Hematopoietic multipotent progenitor cell treated with erythropoietin and hydrocortisone succinate and interleukin-3 and kit ligand, for 6 days (in vitro differentiated cells): ENCODE measurements around the gene PPP1R10.

ENCODE experiments used
- DNase-seq: peaks from one replicate; pipeline ENCODE4 v3.0.0-alpha.2; 2015

The PPP1R10 gene

DNA sequence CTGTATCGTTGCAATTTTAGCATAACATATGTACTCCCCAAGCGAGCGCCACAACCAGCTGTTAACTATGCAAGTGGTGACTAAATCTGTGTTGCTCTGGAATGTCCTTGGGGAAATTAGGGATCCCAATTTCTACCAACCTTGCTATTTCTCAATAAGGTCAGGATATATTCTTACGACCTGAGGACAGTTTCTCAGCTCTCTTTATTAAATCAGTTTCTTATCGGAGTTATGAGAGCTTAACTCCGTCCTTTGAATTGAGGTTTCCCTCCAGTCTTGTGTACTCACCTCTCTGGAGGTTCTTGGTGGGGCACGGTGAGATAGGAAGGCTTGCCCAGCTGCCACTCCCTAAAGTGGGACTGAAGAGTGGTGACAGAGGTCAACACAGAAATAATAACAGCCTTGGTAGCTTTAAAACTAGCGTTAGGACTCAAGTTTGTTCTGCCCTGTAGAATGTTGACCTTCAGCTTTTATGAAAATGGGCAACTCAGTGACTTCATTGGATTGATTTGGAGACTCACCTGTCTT lies 1.3 kb upstream of the PPP1R10 start:
- peak; percentile 68 for DNase-seq

DNA sequence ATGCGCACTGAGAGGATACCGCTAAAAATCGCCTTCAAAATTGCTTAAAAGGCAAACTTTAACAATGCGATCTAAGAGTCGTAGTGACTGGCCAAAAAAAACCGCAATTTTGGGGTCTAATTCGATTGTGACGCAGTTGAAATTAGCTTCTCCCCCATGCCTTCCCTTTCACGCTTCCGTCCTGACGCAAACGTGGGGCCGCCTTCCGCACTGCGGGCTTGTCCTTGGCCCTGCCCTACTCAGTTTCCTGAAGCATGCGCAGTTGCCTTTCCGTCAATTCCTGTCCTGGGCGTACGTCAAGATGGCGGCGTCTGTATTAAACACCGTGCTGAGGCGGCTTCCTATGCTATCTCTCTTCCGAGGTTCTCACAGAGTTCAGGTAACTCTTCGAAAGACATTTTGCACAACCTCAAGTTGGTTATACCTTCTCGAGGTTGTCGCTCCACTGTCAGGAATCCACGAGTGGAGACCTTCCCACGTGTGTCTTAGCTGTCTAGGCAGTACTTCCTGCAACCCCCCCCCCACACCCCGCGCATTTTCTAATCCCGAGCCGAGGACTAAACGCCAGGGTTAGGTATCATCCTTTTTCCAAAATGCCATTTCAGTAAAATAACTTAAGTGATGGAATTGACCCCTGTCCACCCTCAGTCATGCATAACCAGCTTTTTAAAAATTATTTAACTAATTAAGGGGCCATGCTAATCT lies 674 bp upstream of the PPP1R10 start, which contains the start of gene MRPS18B:
Gene MRPS18B, plus strand, starts transcription at position 276 of the 705 bp plus-strand sequence. Its CDS starts 26 bp downstream, at position 302.
- DNase-seq, result peak; percentile 99

DNA sequence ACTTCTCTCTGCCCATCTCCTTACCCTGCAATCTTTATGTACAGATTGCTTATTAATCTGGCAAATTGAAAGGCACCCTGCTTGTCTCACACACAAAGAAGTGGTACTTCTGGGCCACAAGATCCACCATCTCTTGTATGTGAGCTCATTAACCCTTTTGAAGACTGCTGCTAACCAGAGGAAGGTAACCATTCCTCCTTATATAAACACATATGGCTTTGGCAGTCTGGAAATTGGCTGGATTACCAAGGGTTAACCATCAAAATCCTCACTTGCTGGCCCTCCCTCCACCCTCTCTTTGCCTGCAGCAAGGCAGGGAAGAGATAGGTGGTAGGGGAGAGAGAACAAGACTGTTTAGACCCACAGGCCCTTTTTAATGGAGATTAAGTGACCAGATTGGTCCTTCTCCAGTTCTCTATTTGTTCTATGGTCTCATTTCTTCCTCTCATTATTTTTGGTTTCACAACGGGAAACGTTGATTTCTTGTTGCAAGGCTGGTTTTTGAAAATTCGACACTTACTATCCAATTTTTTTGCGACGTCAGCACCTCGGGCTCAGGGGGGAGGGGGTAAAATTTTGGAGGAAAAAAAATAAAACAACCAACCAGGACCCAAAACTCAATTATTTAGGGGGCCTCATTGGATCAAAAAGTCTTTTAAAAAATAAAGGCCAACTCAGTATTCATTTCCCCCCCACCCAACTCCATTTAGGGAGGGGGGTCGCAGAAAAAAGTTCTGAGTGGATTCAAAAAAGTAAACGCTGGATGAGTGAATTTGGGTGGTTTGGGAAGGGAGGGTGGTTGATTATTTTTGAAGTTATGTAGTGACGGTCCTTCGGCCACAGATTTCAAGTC lies 859 bp downstream of the PPP1R10 start:
- DNase-seq, result peak; percentile 63

DNA sequence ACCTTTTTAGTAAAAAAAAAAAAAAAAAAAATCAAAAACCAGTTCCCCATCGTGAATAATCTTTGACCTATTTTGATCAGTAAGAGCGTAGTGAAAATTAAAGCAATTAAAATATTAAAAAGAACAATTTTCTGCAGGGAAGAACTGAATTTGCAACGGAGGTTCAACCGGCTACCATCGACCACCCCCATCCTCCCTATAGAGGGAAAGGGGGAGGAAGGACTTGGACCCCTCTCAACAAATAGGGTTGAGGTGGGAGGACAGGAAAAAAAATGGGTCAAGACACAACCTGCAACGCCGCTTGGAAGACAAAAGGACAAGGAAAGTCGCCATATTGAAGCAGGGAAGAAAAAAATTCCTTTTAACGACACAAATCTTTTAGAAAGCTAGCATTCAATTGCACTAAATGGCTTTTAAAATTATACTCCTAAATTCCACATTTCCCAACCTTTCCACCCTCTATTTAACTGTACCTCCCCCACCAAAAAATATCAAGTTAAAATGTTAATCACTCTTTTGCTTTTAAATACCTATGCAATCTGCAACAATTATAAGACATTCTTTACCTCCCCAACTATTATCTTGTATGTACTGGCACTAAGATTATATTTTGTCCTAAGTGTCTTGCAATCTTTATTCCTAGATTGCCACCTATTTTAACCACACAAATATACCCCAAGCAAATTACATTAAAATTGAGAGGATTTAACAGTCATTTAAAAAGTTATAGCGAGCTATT lies 1.7 kb downstream of the PPP1R10 start:
- DNase-seq, result peak; percentile 92

DNA sequence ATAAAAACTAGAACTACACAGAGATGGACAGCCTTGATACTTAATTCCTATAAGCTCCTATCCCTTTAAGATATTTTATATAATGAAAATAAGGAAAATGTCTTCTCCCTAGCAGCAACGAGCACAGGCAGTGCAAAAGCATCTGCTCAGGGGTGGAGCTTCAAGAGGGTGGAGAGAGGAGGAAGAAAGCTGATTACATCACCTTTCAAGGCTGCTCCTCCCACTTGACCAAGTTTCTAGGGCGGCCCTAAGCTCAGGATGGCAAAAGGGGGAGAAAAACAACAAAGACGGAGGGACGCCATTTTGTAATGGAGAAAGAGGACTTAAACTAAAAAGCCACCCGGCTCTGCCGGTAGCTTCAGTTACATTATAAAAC lies 2.2 kb downstream of the PPP1R10 start:
- peak; percentile 99 for DNase-seq

DNA sequence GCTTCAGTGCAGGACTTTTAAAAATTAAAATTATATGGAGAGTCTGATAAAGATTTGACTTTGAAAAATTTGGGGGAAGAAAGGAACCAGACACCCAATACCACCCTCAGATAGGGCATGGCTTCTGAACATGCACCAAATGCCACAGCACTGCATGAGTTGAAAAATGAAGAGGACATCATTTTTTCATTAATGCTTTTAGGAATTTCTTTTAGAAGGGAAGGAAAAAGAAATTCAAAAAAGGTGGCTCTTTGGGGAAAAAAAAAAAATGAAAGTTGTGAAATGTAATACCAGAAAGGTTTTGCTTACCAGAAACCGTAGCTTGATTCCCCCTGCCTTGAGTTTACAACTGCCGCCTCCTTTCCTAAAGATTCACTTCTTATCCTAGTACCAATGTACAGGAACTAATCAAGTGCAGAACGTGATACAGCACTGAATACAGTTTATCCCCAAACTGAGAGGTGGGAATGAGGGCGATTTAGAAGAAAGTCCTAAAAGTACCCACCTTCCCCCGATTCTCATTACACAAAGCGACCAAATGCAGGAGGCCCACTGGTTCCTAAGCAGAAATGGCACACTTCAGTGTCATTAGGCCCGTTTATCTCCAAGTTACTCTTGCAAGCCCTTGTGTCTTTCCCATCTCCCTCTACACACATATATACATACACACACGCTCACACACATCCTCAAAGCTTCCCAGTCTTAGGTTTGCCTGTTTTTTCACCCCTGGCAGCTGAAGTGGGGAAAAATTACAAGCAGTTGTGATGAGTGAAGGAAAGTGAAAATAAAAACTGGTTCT lies 2.8 kb downstream of the PPP1R10 start:
- DNase-seq, result peak; percentile 36

DNA sequence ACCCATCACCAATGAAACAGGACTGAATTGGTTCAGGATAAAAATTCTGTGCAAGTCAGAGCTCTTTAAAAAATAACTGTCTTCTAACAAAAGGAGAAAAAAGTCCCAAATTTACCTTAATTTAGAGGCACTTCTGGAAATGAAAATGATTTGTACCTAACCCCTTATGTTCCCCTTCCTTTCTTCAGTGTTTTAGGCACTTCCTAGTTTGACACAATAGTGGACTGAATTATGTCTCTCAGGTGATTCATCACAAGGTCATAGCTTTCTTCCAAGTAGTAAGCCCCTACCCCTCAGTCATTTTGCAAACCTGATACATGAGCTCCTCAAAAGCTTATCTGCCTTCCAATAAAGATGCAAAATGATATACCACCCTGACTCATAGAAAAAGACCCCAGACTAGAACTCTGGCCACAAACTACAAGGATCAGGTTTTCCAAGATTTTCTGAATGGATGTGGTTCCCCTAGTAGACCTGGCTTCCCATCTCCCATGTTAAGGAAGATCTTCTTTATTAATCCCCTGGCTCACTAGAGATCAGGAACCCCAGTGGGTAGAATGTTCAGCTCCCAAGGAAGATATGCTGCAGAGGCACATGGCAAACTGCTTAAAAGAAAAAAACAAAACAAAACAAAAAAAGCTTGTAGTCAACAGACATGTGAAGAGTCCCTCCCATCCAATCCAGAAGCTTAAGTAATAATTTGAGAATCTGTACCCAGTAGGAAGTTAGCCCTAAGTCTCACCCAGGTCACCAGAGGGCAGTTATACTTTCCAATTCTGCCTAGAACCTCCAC lies 3.6 kb downstream of the PPP1R10 start:
- peak; percentile 38 for DNase-seq

DNA sequence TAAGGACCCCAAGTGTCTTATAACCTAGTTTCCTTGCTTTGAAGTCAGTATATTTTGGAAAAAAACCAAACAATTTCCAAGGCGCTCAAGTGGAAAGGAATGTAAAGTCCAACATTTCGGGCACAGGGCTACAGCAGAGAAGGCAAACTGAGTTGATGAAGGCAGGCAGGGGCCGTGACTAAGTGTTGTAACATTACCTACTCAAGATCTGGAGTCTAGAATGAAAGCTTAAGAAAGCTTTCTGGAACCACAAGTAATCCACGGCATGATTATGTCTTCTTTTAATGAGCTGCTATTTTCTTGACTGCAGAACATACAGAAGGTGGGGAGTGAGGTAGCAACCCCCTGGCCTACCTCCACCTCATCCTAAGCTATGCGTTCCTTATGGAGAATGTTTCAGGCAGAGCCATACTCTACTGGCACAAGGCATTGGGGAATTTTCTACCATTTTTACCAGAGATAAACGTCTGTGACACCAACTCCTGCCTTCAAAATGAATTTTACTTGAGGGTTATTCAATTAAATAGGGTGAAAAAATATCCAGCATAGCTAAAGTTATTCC lies 4.3 kb downstream of the PPP1R10 start:
- peak; percentile 23 for DNase-seq

DNA sequence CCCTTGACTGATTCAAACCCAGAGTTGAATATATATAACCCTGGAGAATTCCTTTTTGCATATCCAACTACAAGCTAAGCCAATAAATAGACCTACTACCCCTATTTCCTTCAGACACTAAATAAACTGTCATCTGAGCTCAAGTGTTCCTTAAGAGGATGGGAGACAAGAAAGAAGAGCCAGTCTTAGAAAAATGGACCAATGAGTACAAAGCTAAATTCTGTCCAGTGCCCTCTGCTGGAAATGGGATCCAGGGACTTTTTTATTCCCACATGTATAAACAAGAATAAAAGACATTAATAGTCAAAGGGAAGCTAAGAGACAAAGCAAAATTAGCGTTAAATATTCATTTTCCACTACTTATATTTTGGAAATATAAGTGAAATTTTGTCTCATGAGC lies 4.8 kb downstream of the PPP1R10 start:
- peak; percentile 53 for DNase-seq

DNA sequence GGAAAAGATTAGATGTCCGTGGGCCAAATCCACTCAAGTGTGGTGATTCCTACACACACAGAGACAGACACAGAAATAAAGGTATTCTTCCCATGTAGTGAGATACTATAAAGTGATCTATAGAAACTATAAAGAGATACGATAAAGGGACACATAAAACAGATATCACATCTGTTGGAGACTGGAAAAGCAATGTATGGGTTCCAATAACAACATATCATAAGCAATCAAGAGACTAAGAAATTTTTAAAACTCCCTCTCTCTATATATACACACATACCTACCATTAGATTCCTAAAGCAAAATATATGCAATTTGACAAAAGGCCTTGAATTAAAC lies 5.2 kb downstream of the PPP1R10 start:
- no peak for DNase-seq

DNA sequence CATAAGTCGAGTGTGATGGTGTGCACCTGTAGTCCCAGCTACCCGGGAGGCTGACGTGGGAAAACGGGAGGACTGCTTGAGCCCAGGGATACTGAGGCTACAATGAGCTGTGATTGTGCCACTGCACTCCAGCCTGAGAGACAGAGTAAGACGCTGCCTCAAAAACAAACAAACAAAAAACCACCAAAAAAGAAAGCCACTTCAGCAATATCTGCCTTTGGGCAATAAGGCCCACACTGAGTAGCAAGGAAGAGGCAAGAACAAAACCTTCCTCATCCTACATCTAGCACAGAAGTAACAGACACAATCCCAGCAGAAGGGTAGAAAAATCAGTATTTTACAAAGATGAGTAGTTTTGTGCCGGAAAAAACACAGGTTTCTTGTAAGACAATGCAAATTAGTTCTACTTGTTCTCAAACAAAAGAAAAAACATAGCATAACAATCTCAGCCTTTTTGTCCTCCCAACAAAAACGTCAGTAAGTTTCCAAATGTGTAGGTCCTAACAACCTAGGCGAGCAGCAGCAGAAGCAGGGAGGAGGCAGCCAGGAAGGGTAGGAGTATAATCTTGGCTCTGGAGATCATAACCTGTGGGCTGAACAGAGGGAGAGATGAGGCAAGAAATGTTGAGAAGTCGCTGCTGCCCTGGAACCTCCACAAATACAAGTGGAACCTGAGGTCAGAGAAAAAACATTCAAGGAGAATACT lies 5.7 kb downstream of the PPP1R10 start:
- no peak for DNase-seq

DNA sequence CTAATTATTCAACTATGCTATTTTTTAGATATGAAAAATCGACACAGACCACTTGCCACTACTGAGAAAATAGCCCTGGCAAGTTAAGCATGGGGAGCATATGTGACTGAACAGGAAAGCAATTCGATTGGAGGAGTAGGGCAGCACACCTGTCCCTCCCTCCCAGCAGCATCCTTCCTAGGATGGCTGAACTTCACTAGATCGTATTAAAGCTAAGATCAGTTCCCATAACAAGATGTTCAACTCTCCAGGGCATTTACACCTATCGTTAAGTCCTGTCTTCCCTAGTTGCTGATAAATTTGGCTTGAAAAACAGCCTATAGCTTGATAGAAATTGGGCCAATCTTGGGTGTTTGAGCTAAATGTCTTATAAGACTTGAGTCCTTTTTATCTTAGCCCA lies 7.0 kb downstream of the PPP1R10 start:
- DNase-seq, result no peak

DNA sequence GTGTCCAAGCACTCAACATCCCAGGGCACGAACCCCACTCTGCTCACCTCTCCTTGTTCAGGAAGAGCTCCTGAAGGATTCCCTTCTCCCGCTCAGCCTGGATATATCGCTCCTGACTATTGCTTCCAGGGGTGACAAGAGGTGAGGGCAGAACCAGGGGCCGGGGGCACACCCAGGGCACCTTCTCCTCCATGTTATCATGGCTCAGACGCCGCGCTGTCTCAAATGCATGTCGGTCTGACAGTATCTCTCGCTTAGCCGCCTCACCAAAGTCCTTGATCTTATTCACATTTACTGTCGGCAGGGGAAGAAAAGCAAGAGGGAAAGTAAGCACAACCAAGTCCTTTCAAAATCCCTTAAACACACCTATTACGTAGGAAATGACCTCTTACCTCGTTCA lies 13.1 kb downstream of the PPP1R10 start:
- DNase-seq, result no peak

DNA sequence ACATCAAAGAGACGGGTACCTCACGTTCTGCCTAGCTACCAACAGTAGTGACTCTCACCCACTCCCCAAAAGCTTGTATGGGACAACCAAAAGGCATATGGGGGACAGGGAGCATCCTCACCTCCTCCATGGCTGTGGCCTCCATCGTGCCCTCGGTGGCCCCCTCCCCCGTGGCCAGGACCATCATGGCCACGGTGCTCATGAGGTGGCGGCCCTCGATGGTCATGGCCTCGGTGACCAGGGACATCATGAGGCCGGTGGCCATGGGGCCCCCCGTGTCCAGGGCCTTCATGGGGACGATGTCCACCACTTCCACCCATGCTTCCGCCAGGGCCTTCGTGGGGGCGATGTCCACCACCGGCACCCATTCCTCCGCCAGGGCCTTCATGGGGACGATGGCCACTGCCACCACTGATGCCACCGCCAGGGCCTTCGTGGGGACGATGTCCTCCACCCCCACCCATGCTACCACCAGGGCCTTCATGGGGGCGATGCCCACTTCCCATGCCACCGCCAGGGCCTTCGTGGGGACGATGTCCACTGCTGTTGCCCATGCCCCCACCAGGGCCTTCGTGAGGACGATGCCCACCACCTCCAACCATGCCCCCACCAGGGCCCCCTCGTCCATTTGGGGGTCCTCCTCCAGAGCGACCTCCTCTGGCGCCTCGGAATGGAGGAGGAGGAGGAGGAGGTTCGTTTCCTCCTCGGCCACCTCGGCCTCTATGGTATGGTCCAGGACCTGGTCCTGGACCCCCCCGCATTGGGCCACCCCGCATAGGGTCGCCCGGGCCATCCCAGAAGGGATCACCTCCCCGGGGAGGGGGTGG lies 15.0 kb downstream of the PPP1R10 start:
- DNase-seq, result no peak

DNA sequence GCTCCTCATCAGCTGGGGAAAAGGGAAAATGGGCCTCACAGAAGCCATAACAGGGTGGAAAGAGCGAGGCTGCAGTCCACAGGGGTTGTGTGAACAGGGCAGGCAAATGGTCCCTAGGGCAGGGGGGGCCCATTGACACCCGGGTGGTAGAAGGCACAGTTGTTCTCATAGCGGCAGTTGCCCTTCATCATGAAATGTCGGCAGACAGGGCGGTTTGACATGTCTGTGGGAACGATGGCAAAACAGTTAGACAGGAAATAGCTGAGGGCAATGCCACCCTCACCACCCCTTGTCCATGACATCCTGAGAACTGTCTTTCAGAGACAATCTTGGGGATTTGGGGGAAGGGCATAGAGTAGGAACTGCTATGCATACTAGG lies 15.6 kb downstream of the PPP1R10 start:
- no peak for DNase-seq

DNA sequence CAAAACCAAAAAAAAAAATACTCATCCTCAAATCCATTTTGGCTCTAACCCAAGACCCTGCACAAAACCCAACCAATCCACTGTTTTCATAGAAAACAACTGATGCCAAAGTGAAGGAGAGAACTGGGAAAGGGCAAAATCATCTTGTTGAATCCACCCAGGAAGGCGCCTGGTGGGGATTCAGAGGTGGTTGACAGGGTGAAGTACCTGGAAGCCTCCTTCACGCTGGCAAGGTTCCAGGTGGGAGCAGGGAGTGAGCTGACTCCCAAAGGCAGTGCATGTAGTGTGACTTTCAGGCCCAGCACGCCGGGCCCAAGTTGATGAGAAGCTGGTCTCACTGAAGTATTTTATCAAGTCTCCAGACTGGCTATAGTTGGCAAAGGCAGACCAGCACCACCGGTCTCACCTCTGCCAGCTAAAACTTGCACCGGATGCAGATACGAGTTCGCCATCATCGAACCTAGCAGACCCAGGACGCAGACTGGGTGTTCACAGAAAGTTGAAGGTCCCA lies 16.5 kb downstream of the PPP1R10 start:
- DNase-seq, result no peak

DNA sequence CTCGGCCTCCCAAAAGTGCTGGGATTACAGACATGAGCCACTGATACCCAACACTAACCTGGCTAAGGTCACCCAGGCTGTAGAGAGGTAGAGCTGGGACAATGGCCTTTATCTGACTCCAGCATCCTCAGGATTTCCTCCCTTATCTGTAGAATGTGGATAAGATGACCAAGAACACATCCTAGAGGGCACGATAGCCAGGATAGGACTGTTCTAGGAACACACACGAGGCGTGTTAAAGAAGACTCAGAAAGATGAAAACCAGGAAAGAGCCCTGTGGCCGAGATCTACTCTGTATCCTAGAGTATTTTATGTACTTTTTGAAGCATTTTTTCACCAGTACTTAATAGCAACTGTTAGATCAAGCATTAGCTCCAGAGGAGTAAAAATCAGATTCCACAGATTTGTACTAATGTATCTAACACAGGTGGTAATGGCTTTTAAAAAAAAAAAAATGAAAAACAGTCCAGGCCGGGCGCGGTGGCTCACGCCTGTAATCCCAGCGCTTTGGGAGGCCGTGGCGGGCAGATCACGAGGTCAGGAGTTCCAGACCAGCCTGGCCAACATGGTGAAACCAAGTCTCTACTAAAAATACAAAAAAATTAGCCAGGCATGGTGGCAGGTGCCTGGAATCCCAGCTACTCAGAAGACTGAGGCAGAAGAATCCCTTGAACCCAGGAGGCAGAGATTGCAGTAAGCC lies 17.3 kb downstream of the PPP1R10 start:
- no peak for DNase-seq

DNA sequence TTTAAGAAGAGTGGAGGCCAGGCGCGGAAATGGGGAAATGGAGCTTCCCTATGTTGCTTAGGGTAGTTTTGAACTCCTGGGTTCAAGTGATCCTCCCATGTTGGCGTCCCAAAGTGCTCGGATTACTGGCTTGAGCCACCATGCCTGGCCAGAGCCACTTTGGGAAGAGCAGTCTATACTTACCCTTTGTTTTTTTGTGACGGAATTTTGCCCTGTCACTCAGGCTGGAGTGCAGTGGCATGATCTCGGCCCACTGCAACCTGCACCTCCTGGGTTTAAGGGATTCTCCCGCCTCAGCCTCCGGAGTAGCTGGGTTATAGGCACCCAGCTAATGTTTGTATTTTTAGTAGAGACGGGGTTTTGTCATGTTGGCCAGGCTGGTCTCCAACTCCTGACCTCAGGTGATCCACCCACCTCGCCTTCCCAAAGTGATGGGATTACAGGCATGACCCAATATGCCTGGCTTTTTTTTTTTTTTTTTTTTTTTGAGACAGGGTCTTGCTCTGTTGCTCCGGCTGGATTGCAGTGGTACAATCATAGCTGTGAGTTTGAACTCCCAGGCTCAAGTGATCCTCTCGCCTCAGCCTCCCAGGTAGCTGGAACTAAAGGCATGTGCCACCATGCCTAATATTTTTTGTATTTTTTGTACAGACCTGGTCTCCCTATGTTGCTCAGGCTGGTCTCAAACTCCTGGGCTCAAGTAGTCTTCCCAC lies 18.0 kb downstream of the PPP1R10 start:
- no peak for DNase-seq
